ENCODE measurements around the gene BCL2L12. TPM values are rescaled to one million over a fixed set of nuclear protein-coding genes. Genes with fewer than 3 reads are reported as not detected.

The BCL2L12 gene
- total and polyA plus RNA-seq, 2 donors (not counting 1 experiment from before 2014, with no cell fraction given): 19.9 to 22.1 TPM

DNA sequence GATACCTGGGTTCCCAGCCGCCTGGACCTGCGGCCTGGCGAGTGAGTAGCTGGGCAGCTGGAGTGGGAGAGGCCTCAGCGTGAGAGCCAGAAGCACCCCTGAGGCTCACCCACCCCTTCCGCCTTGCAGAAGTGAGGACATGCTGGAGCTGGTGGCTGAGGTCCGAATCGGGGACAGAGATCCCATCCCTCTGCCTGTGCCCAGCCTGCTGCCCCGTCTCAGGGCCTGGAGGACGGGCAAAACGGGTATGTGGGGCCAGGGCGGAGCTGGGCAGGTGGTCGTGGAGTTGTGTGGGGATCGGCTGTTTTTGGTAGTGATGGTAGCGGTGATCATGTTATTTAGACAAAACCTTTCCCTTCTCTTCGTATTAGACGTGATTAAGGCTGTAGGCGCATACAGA, 19.1 kb upstream of the BCL2L12 start:
- TF ChIP-seq, protein P1, sequence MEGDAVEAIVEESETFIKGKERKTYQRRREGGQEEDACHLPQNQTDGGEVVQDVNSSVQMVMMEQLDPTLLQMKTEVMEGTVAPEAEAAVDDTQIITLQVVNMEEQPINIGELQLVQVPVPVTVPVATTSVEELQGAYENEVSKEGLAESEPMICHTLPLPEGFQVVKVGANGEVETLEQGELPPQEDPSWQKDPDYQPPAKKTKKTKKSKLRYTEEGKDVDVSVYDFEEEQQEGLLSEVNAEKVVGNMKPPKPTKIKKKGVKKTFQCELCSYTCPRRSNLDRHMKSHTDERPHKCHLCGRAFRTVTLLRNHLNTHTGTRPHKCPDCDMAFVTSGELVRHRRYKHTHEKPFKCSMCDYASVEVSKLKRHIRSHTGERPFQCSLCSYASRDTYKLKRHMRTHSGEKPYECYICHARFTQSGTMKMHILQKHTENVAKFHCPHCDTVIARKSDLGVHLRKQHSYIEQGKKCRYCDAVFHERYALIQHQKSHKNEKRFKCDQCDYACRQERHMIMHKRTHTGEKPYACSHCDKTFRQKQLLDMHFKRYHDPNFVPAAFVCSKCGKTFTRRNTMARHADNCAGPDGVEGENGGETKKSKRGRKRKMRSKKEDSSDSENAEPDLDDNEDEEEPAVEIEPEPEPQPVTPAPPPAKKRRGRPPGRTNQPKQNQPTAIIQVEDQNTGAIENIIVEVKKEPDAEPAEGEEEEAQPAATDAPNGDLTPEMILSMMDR (IDR thresholded peaks at IDR 0.05): no peak
- TF ChIP-seq EZH2 (IDR thresholded peaks at IDR 0.05; ENCODE audit: borderline replicate concordance, insufficient read depth, low read depth, low read length, poor library complexity, severe bottlenecking): no peak
- intact Hi-C loops (cut with micrococcal nuclease): no loop called here
- H3K4me3 Mint-ChIP-seq: no peak overlapping the region

DNA sequence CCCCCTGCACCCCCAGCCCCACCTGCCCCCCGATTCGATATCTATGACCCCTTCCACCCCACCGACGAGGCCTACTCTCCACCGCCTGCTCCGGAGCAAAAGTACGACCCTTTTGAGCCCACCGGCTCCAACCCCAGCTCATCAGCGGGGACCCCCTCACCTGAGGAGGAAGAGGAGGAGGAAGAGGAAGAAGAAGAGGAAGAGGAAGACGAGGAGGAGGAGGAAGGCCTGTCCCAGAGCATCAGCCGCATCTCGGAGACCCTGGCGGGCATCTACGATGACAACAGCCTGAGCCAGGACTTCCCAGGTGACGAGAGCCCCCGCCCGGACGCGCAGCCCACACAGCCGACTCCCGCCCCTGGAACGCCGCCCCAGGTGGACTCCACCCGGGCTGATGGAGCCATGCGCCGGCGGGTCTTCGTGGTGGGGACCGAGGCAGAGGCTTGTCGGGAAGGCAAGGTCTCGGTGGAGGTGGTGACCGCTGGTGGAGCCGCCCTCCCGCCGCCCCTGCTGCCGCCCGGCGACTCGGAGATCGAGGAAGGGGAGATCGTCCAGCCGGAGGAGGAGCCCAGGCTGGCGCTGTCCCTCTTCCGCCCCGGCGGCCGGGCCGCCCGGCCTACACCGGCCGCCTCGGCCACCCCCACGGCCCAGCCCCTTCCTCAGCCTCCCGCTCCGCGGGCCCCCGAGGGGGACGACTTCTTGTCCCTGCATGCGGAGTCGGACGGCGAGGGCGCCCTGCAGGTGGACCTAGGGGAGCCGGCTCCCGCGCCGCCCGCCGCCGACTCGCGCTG, 14.5 kb upstream of the BCL2L12 start:
- H3K36me3 ChIP-seq (replicated peaks in 1 of 2; ENCODE audit: control extremely low read depth in 1 of 2, control insufficient read depth in 1 of 2, extremely low read depth in 1 of 2, insufficient read depth in 2 of 2, low read length in 1 of 2): peaks cover 0 to 70% of the 10 kb centered on the region in 2 experiments
- Mint-ChIP-seq H3K4me3 (no peak overlapping the region), H3K27me3 (no peaks in the 10 kb centered on the region), H3K9me3 (ENCODE audit: insufficient read depth) (no peaks in the 10 kb centered on the region), H3K27ac (no peak overlapping the region), H3K4me1 (no peaks in the 10 kb centered on the region)
- H3K9me3 ChIP-seq (ENCODE audit: control extremely low read depth in 1 of 3, control insufficient read depth in 2 of 3, insufficient read depth in 1 of 3, low read length in 2 of 3): peaks cover 0 to 4% (median 0%) of the 10 kb centered on the region in 3 donors
- WGBS (ENCODE audit: insufficient coverage): 98% methylated on average over 64 of the region's 72 CpGs
- no peaks in the 10 kb centered on the region for H3K4me1 ChIP-seq (ENCODE audit: control insufficient read depth in 2 of 2, insufficient read depth in 2 of 2, low read length in 2 of 2)
- ATAC-seq (ENCODE audit: low read depth) (no peak), DNase-seq (no peak)
- intact Hi-C loops (cut with micrococcal nuclease): no loop called here
- H3K9ac ChIP-seq (ENCODE audit: low read length): no peak overlapping the region
- POLR2A ChIA-PET: no interaction called here
- no peak overlapping the region for H2AFZ ChIP-seq (ENCODE audit: insufficient read depth, low read depth, low read length, poor library complexity, severe bottlenecking)
- CTCF ChIA-PET: no interaction called here
- no peak overlapping the region for H3K27ac ChIP-seq (ENCODE audit: low read length in 2 of 2)
- no peak overlapping the region for H3K4me2 ChIP-seq (replicated peaks; ENCODE audit: low read depth, low read length, poor library complexity, severe bottlenecking)
- no peak for TF ChIP-seq EZH2 (IDR thresholded peaks at IDR 0.05; ENCODE audit: borderline replicate concordance, insufficient read depth, low read depth, low read length, poor library complexity, severe bottlenecking)
- TF ChIP-seq, protein P1 (IDR thresholded peaks at IDR 0.05): no peak
- H3K4me3 ChIP-seq (ENCODE audit: control extremely low read depth in 1 of 5, extremely low read depth in 1 of 5, insufficient read depth in 1 of 5, low read depth in 2 of 5, low read length in 4 of 5): no peak overlapping the region
- peaks cover 44% of the 10 kb centered on the region for H4K20me1 ChIP-seq (ENCODE audit: control insufficient read depth, insufficient read depth, low read length, poor library complexity, severe bottlenecking)
- no peaks in the 10 kb centered on the region for H3K27me3 ChIP-seq (replicated peaks in 1 of 4; ENCODE audit: control extremely low read depth in 1 of 4, control insufficient read depth in 3 of 4, insufficient read depth in 4 of 4, low read length in 3 of 4)
- H3K79me2 ChIP-seq (ENCODE audit: control insufficient read depth, insufficient read depth, low read length): peaks cover 31% of the 10 kb centered on the region

More for the DNA sequence above, 19.1 kb upstream of the BCL2L12 start:
- Histone ChIP-seq H3K9me3 (ENCODE audit: control extremely low read depth in 1 of 3, control insufficient read depth in 2 of 3, insufficient read depth in 1 of 3, low read length in 2 of 3) (no peaks in the 10 kb centered on the region), H3K79me2 (ENCODE audit: control insufficient read depth, insufficient read depth, low read length) (peaks cover 58% of the 10 kb centered on the region), H3K4me1 (ENCODE audit: control insufficient read depth in 2 of 2, insufficient read depth in 2 of 2, low read length in 2 of 2) (peaks cover 12 to 24% of the 10 kb centered on the region in 2 donors), H3K4me2 (replicated peaks; ENCODE audit: low read depth, low read length, poor library complexity, severe bottlenecking) (no peak overlapping the region), H3K27me3 (replicated peaks in 1 of 4; ENCODE audit: control extremely low read depth in 1 of 4, control insufficient read depth in 3 of 4, insufficient read depth in 4 of 4, low read length in 3 of 4) (no peaks in the 10 kb centered on the region), H2AFZ (ENCODE audit: insufficient read depth, low read depth, low read length, poor library complexity, severe bottlenecking) (no peak overlapping the region), H3K36me3 (replicated peaks in 1 of 2; ENCODE audit: control extremely low read depth in 1 of 2, control insufficient read depth in 1 of 2, extremely low read depth in 1 of 2, insufficient read depth in 2 of 2, low read length in 1 of 2) (peaks cover 0 to 50% of the 10 kb centered on the region in 2 experiments), H3K27ac (ENCODE audit: low read length in 2 of 2) (no peak overlapping the region), H4K20me1 (ENCODE audit: control insufficient read depth, insufficient read depth, low read length, poor library complexity, severe bottlenecking) (peaks cover 38% of the 10 kb centered on the region), H3K9ac (ENCODE audit: low read length) (no peak overlapping the region), H3K4me3 (ENCODE audit: control extremely low read depth in 1 of 5, extremely low read depth in 1 of 5, insufficient read depth in 1 of 5, low read depth in 2 of 5, low read length in 4 of 5) (no peak overlapping the region)
- Mint-ChIP-seq H3K27me3 (no peaks in the 10 kb centered on the region), H3K27ac (no peak overlapping the region), H3K9me3 (ENCODE audit: insufficient read depth) (no peaks in the 10 kb centered on the region), H3K4me1 (peaks cover 29% of the 10 kb centered on the region)
- WGBS (ENCODE audit: insufficient coverage): 100% methylated on average over 15 of the region's 17 CpGs
- ATAC-seq (ENCODE audit: low read depth) (no peak), DNase-seq (no peak)
- ChIA-PET CTCF (interaction anchor here (0.7 kb wide), 1 partner anchor 140 kb away, joined by 3 read pairs; no protein-coding TSS in a partner anchor), POLR2A (no interaction called here)

Measured in B cell (primary cell).